IMR-90 (cell line): ENCODE measurements around the gene ZDHHC22. TPM values are rescaled to one million over a fixed set of nuclear protein-coding genes. Genes with fewer than 3 reads are reported as not detected.

Experiments used
- ATAC-seq: fragments of 200-7000 bp; cut with Tn5 transposase; 2 replicates; pipeline ENCODE4 v1.9.1; 2020; ENCODE audit warnings: low read depth, mild to moderate bottlenecking, moderate library complexity
- BruUV-seq: library from RNA; stranded (reverse); fragments of 400-500 nt; replicated peaks from 2 replicates; lab custom pipeline; 2021; lab: Mats Ljungman, UMichigan
- CTCF ChIA-PET: fragments of 300-600 bp; formaldehyde crosslinking; extraction: SDS; loops from one replicate; lab custom pipeline; 2021; ENCODE audit warnings: antibody characterized with exemption; lab: Yijun Ruan, JAX
- POLR2A ChIA-PET: fragments of 300-600 bp; sonication (Branson Sonifier 250); formaldehyde crosslinking; loops from one replicate; lab custom pipeline; 2022; ENCODE audit warnings: antibody characterized with exemption; ENCODE audit not compliant: unreplicated experiment; lab: Charles Lee
- DNase-seq: peaks from one replicate; pipeline ENCODE4 v3.0.0; 2013
- H2AFZ ChIP-seq: replicated peaks from 2 replicates; pipeline ENCODE3; 2013; ENCODE audit warnings: low read length, mild to moderate bottlenecking; ENCODE audit not compliant: poor library complexity
- H2AK5ac ChIP-seq: 2 replicates; pipeline ENCODE4 v1.6.1; 2013; ENCODE audit warnings: low read depth, low read length, inconsistent platforms
- H2AK9ac ChIP-seq: replicated peaks from 2 replicates; pipeline ENCODE3; 2013; ENCODE audit warnings: mild to moderate bottlenecking, low read depth, low read length, moderate library complexity; ENCODE audit not compliant: poor library complexity
- H2BK120ac ChIP-seq: 2 replicates; pipeline ENCODE4 v1.6.1; 2013; ENCODE audit warnings: low read depth, low read length, inconsistent platforms
- H2BK15ac ChIP-seq: 3 replicates; pipeline ENCODE4 v1.6.1; 2013; ENCODE audit warnings: low read depth, low read length, inconsistent platforms
- H2BK20ac ChIP-seq: 2 replicates; pipeline ENCODE4 v1.6.1; 2013; ENCODE audit warnings: low read depth, mild to moderate bottlenecking, inconsistent platforms, low read length, moderate library complexity
- H2BK5ac ChIP-seq: 2 replicates; pipeline ENCODE4 v1.6.1; 2013; ENCODE audit warnings: mild to moderate bottlenecking, low read depth, low read length, inconsistent platforms; ENCODE audit not compliant: poor library complexity, severe bottlenecking
- H3K14ac ChIP-seq: replicated peaks from 2 replicates; pipeline ENCODE4 v1.6.1; 2013; ENCODE audit warnings: low read depth, low read length, inconsistent platforms
- H3K18ac ChIP-seq: 2 replicates; pipeline ENCODE4 v1.6.1; 2013; ENCODE audit warnings: low read depth, low read length, control low read depth
- H3K23ac ChIP-seq: 2 replicates; pipeline ENCODE4 v1.6.1; 2013; ENCODE audit warnings: low read depth, low read length, inconsistent platforms
- H3K27ac ChIP-seq: 2 replicates; pipeline ENCODE4 v1.5.1; 2013; ENCODE audit warnings: mild to moderate bottlenecking, control low read depth, low read length; ENCODE audit not compliant: insufficient read depth
- H3K27me3 ChIP-seq: 2 replicates; pipeline ENCODE4 v1.6.1; 2013; ENCODE audit warnings: low read length; ENCODE audit not compliant: control insufficient read depth, insufficient read depth
- H3K36me3 ChIP-seq: 2 replicates; pipeline ENCODE4 v1.6.1; 2013; ENCODE audit warnings: low read length, mixed read lengths; ENCODE audit not compliant: control insufficient read depth, insufficient read depth
- H3K4ac ChIP-seq: 2 replicates; pipeline ENCODE4 v1.6.1; 2013; ENCODE audit warnings: low read depth, low read length, inconsistent platforms
- H3K4me1 ChIP-seq: 2 replicates; pipeline ENCODE4 v1.6.1; 2013; ENCODE audit warnings: low read length, mixed read lengths; ENCODE audit not compliant: control insufficient read depth, insufficient read depth
- H3K4me2 ChIP-seq: 2 replicates; pipeline ENCODE4 v1.6.1; 2013; ENCODE audit warnings: low read depth, mild to moderate bottlenecking, control low read depth, low read length, moderate library complexity
- H3K4me3 ChIP-seq: 2 replicates; pipeline ENCODE4 v1.5.1; 2013; ENCODE audit warnings: low read depth, mild to moderate bottlenecking, control low read depth, low read length, moderate library complexity; ENCODE audit not compliant: insufficient read depth
- H3K56ac ChIP-seq: 2 replicates; pipeline ENCODE4 v1.6.1; 2013; ENCODE audit warnings: low read length, inconsistent platforms; ENCODE audit not compliant: insufficient read depth; ENCODE audit errors: extremely low read depth
- H3K79me1 ChIP-seq, 2 experiments: 2 replicates each; pipeline ENCODE4 v1.6.1; 2013; ENCODE audit warnings: low read length in 2 of 2, inconsistent platforms in 1 of 2, low read depth in 1 of 2
- H3K9ac ChIP-seq: 2 replicates; pipeline ENCODE4 v1.6.1; 2013; ENCODE audit warnings: low read depth, low read length, control low read depth
- H3K9me1 ChIP-seq: 2 replicates; pipeline ENCODE4 v1.6.1; 2013; ENCODE audit warnings: low read length, inconsistent platforms; ENCODE audit not compliant: insufficient read depth
- H3K9me3 ChIP-seq: 2 replicates; pipeline ENCODE4 v1.6.1; 2013; ENCODE audit warnings: low read length; ENCODE audit not compliant: control insufficient read depth, insufficient read depth
- H4K20me1 ChIP-seq: 2 replicates; pipeline ENCODE4 v1.6.1; 2013; ENCODE audit warnings: low read length, inconsistent platforms; ENCODE audit not compliant: insufficient read depth
- H4K5ac ChIP-seq: 2 replicates; pipeline ENCODE4 v1.6.1; 2013; ENCODE audit warnings: mild to moderate bottlenecking, low read depth, low read length, control low read depth
- H4K8ac ChIP-seq, 2 experiments: 2 replicates each; pipeline ENCODE4 v1.6.1; 2013; ENCODE audit warnings: low read depth in 2 of 2, low read length in 2 of 2, control low read depth in 1 of 2, inconsistent platforms in 1 of 2
- H4K91ac ChIP-seq: 2 replicates; pipeline ENCODE4 v1.6.1; 2013; ENCODE audit warnings: low read depth, low read length, inconsistent platforms; ENCODE audit not compliant: insufficient read depth
- CHD1 ChIP-seq: IDR thresholded peaks from 2 replicates; pipeline ENCODE4 v1.6.1; 2012; ENCODE audit warnings: low read depth, low read length, improper control_type of control experiment
- FOS ChIP-seq: fragments of 150-350 bp; IDR thresholded peaks from 2 replicates; pipeline ENCODE4 v1.6.1; 2016; ENCODE audit warnings: low read depth, low read length
- NFE2L2 ChIP-seq: fragments of 150-350 bp; IDR thresholded peaks from 2 replicates; pipeline ENCODE4 v1.6.1; 2016; ENCODE audit warnings: low read depth, mild to moderate bottlenecking, low read length
- RFX5 ChIP-seq: IDR thresholded peaks from 2 replicates; pipeline ENCODE4 v1.8.0; 2012; ENCODE audit warnings: low read depth, mild to moderate bottlenecking, low read length, moderate library complexity
- WGBS, 2 experiments: methylation state at CpG; one replicate each; pipeline versions ENCODE4 v1.1.5 to v1.1.7; 2013; ENCODE audit warnings: missing lambda C conversion rate in 2 of 2; ENCODE audit not compliant: insufficient read length in 1 of 2; ENCODE audit errors: extremely low coverage in 2 of 2; 5-methylcytosine and 5-hydroxymethylcytosine counted together
- dilution Hi-C: fragments of 300-500 bp; cut with HindIII; formaldehyde crosslinking; loops from one replicate; pipeline ENCODE4 v1.14.3; 2018; ENCODE audit warnings: low sequenced_read_pairs; ENCODE audit not compliant: unreplicated experiment
- in situ Hi-C: fragments of 300-500 bp; cut with MboI; formaldehyde crosslinking; loops from 3 replicates; pipeline ENCODE4 v1.14.3; 2019; ENCODE audit warnings: low sequenced_read_pairs, inconsistent platforms, mixed read lengths
- intact Hi-C: fragments of 100-400 bp; cut with micrococcal nuclease; formaldehyde crosslinking; loops from 2 replicates; pipeline ENCODE4 v1.10.0; 2022
- polyA plus RNA-seq, 3 experiments: library from polyadenylated mRNA; depleted of rRNA; stranded (reverse); fragments of >200 nt; gene quantifications; 2 replicates each; pipeline ENCODE4 v1.2.3, GENCODE V29; 2012; ENCODE audit warnings: low replicate concordance in 1 of 3
- total RNA-seq: library from RNA; depleted of rRNA; stranded (reverse); fragments of >200 nt; gene quantifications from 2 replicates; pipeline ENCODE4 v1.2.3, GENCODE V29; 2012
- TF ChIP-seq, protein P1 (sequence below): fragments of 150-350 bp; IDR thresholded peaks from 2 replicates; pipeline ENCODE4 v1.6.1; 2016; ENCODE audit warnings: low read depth, mild to moderate bottlenecking, low read length, moderate library complexity, borderline replicate concordance
- TF ChIP-seq, protein P2 (sequence below): fragments of 150-350 bp; IDR thresholded peaks from 2 replicates; pipeline ENCODE4 v1.6.1; 2017; ENCODE audit warnings: mild to moderate bottlenecking, antibody characterized with exemption, low read length, low read depth

The ZDHHC22 gene
- total and polyA plus RNA-seq, 2 of the 4 experiments (the other 2 are of a cell fraction): not detected

DNA sequence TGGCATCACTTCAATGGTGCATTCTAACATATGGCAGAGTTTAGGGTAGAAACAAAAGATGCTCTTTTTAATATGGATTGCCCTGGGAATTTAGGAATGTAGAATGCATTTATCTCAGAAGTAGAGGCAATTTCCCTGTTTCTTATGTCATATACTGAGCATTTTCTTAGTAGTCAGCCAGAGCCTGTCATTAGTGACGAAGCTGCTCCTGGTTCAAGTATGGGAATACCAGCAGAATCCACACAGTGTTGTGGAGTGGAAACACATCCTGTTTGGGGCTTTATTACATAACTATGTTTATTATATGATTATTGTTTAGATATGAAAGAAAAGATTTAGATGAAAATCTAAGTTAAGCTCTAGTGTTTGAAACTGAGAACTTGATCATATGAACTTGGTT is 31.3 kb downstream of the ZDHHC22 start:
- no peak overlapping the region for H3K23ac ChIP-seq
- H3K4ac ChIP-seq: no peak overlapping the region
- H3K27me3 ChIP-seq: no peaks in the 10 kb centered on the region
- H3K27ac ChIP-seq: no peak overlapping the region
- no peak overlapping the region for H3K9ac ChIP-seq
- no peak overlapping the region for H3K4me3 ChIP-seq
- dilution Hi-C loops (no loop called here), intact Hi-C loops (no loop called here), in situ Hi-C loops (no loop called here)
- no peak for DNase-seq
- no TSS peak for BruUV-seq
- no peaks in the 10 kb centered on the region for H3K9me3 ChIP-seq
- H2AK5ac ChIP-seq: no peak overlapping the region
- no peak overlapping the region for H2BK5ac ChIP-seq
- H3K4me1 ChIP-seq: no peaks in the 10 kb centered on the region
- H3K4me2 ChIP-seq: no peak overlapping the region
- no peak overlapping the region for H3K18ac ChIP-seq
- H3K9me1 ChIP-seq: peaks cover 4% of the 10 kb centered on the region; the same call in 1 of the 2 replicates
- H3K56ac ChIP-seq: no peak overlapping the region
- H3K14ac ChIP-seq: no peak overlapping the region
- no peak overlapping the region for H4K5ac ChIP-seq
- peaks cover 20% of the 10 kb centered on the region for H3K36me3 ChIP-seq
- no peak overlapping the region for H4K91ac ChIP-seq
- H2AK9ac ChIP-seq: no peak overlapping the region
- no peak for ATAC-seq
- no peaks in the 10 kb centered on the region for H4K20me1 ChIP-seq
- no peak overlapping the region for H2BK15ac ChIP-seq
- H2BK120ac ChIP-seq: no peak overlapping the region
- H3K79me1 ChIP-seq: no peaks in the 10 kb centered on the region
- H2BK20ac ChIP-seq: no peak overlapping the region
- ChIA-PET CTCF (no interaction called here), POLR2A (no interaction called here)
- no peak overlapping the region for H2AFZ ChIP-seq
- TF ChIP-seq, protein P1, sequence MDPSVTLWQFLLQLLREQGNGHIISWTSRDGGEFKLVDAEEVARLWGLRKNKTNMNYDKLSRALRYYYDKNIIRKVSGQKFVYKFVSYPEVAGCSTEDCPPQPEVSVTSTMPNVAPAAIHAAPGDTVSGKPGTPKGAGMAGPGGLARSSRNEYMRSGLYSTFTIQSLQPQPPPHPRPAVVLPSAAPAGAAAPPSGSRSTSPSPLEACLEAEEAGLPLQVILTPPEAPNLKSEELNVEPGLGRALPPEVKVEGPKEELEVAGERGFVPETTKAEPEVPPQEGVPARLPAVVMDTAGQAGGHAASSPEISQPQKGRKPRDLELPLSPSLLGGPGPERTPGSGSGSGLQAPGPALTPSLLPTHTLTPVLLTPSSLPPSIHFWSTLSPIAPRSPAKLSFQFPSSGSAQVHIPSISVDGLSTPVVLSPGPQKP: no peak
- TF ChIP-seq RFX5: no peak
- TF ChIP-seq NFE2L2: no peak
- TF ChIP-seq, protein P2, sequence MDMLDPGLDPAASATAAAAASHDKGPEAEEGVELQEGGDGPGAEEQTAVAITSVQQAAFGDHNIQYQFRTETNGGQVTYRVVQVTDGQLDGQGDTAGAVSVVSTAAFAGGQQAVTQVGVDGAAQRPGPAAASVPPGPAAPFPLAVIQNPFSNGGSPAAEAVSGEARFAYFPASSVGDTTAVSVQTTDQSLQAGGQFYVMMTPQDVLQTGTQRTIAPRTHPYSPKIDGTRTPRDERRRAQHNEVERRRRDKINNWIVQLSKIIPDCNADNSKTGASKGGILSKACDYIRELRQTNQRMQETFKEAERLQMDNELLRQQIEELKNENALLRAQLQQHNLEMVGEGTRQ: no peak
- TF ChIP-seq CHD1: no peak
- TF ChIP-seq FOS: no peak
- no CpG with 5 or more reads among the region's 1 CpG for WGBS, 2 experiments
- H4K8ac ChIP-seq: no peak overlapping the region
